GM10847 (cell line): ENCODE data around the gene C11orf68.

Experiments used
- POLR2A ChIP-seq: IDR thresholded peaks from 2 replicates; pipeline ENCODE4 v1.6.1; 2011; ENCODE audit not compliant: insufficient read length; ENCODE audit errors: extremely low read depth

Gene C11orf68

GRCh38 chr11:65872586-65873317 is 46.1 kb downstream of the C11orf68 start, which contains the start of gene EFEMP2:
EFEMP2 (minus strand) TSS chr11:65872800; CDS start chr11:65872354, 446 bp downstream.
- no peak for TF ChIP-seq POLR2A

GRCh38 chr11:65871811-65872548 is 46.9 kb downstream of the C11orf68 start:
- no peak for TF ChIP-seq POLR2A

GRCh38 chr11:65870706-65871681 is 47.9 kb downstream of the C11orf68 start:
- TF ChIP-seq POLR2A, result no peak

- no peak for TF ChIP-seq POLR2A
Measured at GRCh38 chr11:65870307-65870658, 48.6 kb downstream of the C11orf68 start.

GRCh38 chr11:65869643-65870306 is 49.1 kb downstream of the C11orf68 start:
- no peak for TF ChIP-seq POLR2A

- no peak for TF ChIP-seq POLR2A
Measured at GRCh38 chr11:65868907-65869306, 50.0 kb downstream of the C11orf68 start.

- no peak for TF ChIP-seq POLR2A
Measured at GRCh38 chr11:65868076-65868667, 50.7 kb downstream of the C11orf68 start.

GRCh38 chr11:65867284-65868071 is 51.4 kb downstream of the C11orf68 start:
- no peak for TF ChIP-seq POLR2A
